ENCODE measurements around the gene FCHSD1.
"Not testable (repeated sequence)": the region's sequence is repeated elsewhere in the genome, so short reads cannot be mapped to it uniquely, and the experiment has no call there.

FCHSD1 gene

GRCh38 chr5:141615991-141616720 lies 35.1 kb downstream of the FCHSD1 start:
- no peak for DNase-seq

GRCh38 chr5:141613344-141613743 lies 37.9 kb downstream of the FCHSD1 start:
- DNase-seq, result no peak

- DNase-seq, result no peak
Measured at GRCh38 chr5:141611289-141611688, 39.9 kb downstream of the FCHSD1 start.

GRCh38 chr5:141609921-141610320 lies 41.3 kb downstream of the FCHSD1 start:
- DNase-seq, result not testable (repeated sequence)

GRCh38 chr5:141609044-141609443 lies 42.2 kb downstream of the FCHSD1 start:
- no peak for DNase-seq

- no peak for DNase-seq
Measured at GRCh38 chr5:141608557-141608956, 42.7 kb downstream of the FCHSD1 start.

GRCh38 chr5:141608046-141608445 lies 43.2 kb downstream of the FCHSD1 start:
- DNase-seq, result no peak

GRCh38 chr5:141605523-141606277 lies 45.5 kb downstream of the FCHSD1 start:
- peak; percentile 93 for DNase-seq

GRCh38 chr5:141603923-141604717 lies 47.1 kb downstream of the FCHSD1 start:
- DNase-seq, result peak; percentile 68

GRCh38 chr5:141602606-141603005 lies 48.6 kb downstream of the FCHSD1 start:
- DNase-seq, result no peak

- peak; percentile 35 for DNase-seq
Measured at GRCh38 chr5:141598391-141599345, 52.5 kb downstream of the FCHSD1 start.

- no peak for DNase-seq
Measured at GRCh38 chr5:141597814-141598213, 53.4 kb downstream of the FCHSD1 start.

- DNase-seq, result peak; percentile 30
Measured at GRCh38 chr5:141597394-141597793, 53.8 kb downstream of the FCHSD1 start.

- DNase-seq, result no peak
Measured at GRCh38 chr5:141596867-141597266, 54.4 kb downstream of the FCHSD1 start.

GRCh38 chr5:141590127-141590526 lies 61.1 kb downstream of the FCHSD1 start:
- no peak for DNase-seq
